T1000 (cell line): ENCODE results near the gene USP7.
"Not testable (repeated sequence)": the region's sequence is repeated elsewhere in the genome, so short reads cannot be mapped to it uniquely, and the experiment has no call there.

ENCODE experiments used
- DNase-seq: peaks from one replicate; lab custom pipeline; 2025; ENCODE audit warnings: mixed read lengths; lab: John Stamatoyannopoulos, UW

The USP7 gene

DNA sequence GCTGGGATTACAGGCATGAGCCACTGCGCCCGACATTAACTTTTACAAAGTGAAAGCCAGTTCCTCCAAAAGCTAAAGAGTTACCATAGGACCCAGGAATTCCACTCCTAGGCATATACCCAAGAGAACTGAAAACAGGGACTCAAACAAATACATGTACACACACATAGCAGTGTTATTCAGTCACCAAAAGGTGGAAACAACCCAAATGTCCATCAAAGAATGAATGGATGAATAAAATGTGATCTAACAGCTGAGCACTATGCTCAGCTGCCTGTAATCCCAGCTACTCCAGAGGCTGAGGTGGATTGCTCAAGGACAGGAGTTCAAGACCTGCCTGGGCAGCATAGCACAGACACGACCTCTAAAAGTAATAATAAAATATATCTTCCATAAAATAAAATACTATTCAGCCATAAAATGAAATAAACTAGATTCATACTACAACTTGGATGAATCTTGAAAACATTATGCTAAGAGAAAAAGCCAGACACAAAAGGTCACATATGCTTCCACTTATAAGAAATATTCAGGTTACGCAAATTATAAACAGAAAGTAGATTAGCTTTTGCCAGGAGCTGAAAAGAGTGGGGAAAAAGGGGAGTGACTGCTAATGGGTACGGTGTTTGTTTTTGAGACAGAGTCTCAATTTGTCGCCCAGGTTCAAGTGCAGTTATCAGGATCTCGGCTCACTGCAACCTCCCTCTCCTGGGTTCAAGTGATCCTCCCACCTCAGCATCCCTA, 9.3 kb upstream of the USP7 start:
- no peak for DNase-seq

DNA sequence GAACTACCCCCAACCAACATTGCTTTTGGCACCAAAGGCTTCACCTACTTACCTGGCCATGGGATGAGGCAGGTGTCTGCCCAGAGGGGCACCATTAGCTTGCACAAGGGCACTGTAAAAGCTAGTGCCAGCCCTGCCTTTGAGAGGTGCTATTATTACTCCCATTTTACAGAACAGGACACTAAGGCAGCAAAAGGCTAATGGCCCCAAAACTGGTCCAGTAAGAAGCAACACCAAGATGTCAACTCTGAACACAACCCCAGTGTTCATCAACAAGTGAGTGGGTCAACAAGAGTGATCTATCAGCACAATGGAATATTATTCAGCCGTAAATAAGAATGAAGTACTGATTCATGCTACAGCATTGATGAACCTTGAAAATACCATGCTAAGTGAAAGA, 7.7 kb upstream of the USP7 start:
- no peak for DNase-seq

DNA sequence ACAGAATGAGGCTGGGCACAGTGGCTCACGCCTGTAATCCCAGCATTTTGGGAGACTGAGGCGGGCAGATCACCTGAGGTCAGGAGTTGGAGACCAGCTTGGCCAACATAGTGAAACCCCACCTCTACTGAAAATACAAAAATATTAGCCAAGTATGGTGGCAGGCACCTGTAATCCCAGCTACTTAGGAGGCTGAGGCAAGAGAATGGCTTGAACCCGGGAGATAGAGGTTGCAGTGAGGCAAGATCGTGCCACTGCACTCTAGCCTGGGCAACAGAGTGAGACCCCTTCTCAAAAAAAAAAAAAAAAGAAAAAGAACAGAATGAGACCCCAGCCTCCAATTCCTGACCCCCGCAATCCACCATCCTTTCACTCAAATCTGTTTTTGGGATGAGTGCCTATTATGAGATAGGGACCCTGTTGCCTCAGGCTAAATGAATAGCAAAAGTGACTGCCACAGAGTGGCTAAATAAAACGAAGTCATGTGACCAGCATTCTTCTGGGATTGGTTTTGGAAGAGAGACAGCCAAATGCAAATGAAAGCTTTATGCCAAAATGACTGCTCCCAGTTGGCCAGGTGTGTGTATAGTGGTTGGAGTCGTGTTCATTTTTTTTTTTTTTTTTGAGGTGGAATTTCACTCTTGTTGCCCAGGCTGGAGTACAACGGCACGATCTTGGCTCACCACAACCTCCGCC, 5.6 kb upstream of the USP7 start:
- not testable (repeated sequence) for DNase-seq

DNA sequence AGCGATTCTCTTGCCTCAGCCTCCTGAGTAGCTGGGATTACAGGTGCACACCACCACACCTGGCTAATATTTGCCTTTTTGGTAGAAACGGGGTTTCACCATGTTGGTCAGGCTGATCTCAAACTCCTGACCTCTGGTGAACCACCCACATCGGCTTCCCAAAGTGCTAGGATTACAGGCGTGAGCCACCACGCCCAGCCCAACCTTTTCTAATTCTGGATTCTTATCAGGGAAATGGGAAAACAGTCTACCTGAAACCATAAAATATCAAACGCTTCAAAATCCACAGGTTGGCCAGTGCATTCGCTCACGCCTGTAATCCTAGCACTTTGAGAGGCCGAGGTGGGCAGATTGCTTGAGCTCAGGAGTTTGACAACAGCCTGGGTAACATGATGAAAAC, 4.3 kb upstream of the USP7 start:
- not testable (repeated sequence) for DNase-seq

DNA sequence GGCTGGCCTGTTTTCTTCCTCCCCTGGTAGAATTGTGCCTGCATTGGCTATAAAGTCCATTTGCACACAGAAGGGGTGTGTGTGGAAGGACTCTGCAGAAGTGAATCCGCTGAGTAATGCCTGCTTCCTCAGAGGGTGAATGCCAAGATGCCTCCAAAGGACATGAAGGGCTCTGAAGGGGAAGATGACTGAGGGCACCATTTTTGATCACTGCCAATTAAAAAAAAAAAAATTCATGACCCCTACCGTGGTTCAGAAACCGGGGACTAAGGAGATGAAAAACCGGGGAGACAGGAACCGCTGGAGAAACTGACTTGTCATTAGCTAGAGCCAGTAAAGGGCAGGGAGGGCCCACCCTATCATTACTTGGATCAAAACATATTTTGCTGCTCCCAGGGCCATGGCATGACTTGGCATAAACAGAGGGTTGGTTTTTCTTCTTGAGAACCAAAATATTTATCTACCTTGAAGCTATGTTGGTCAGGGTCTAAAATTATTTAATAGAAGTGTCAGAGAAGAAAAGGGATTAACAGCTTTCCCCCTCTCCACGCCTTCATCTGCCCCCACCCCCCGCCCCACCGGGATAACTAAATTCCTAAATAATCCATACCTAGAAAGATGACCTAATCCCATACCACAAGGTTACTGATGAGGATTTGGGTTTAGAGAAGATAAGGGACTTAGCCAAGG, 3.6 kb upstream of the USP7 start:
- DNase-seq = no peak

DNA sequence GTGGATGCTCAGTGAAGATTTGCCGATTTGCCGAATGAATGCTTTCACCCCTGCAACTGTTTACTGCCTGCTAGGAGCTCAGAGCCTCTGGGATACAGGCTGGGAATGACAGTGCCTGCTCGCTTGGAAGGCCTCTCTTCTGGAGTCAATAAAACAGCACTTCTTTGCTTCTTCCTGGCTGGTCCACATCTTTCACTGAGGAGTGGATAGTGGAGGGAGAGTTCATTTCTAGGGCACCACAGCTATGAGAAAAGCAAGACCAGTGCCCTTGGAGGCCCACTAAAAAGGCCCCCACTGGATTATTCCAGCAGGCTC, 3.1 kb upstream of the USP7 start:
- DNase-seq = no peak

DNA sequence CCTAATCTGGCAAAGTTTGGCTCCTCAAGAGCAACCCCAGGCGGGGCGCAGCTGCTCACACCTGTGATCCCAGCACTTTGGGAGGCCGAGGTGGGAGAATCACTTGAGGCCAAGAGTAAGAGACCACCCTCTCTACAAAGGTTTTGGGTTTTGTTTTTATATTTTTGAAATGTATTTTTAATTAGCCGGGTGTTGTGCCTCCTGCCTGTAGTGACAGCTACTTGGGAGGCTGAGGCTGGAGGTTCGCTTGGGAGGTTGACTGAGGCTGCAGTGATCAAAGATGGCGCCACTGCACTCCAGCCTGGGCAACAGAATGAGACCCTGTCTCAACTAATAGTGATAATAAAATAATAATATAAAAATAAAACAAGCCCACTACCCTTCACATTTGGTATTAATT, 756 bp upstream of the USP7 start:
- no peak for DNase-seq

DNA sequence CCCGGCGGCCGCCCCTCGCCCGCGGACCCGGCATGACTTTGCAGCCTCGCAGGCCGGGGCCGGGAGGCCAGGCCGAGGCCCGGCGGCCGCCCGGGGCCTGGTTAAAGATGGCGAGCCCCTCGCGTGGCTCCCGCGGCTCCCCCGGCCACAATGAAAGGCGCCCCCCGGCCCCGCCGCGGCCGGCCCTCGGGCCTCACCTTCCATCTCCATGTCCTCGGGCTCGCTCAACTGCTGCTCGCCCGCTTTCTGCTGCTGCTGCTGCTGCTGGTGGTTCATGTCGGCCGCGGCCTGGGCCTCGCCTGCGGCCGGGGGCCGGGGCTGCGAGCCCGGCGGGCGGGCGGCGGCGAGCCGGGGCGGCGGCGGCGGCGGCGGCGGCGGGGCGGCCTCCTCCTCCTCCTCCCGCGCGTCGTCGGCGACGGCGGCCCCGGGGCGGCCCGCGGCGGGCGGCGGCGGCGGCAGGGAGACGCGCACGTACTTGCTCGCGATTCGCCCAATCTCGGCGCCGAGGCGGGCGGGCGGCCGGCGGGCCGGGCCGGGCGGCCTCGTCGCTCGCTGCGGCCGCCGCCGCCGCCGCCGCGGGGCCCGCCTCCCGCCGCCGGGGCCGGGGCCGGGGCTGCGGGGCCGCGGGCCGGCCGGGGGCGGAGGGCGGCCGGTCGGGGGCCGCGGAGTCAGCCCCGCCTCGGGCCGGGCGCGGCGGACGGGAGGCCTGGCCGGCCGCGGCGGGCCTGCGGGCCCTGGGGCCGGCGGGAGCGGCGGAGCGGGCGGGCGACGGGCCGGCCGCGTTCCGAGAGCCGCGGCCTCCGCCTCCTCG, 491 bp downstream of the USP7 start:
- no peak for DNase-seq

DNA sequence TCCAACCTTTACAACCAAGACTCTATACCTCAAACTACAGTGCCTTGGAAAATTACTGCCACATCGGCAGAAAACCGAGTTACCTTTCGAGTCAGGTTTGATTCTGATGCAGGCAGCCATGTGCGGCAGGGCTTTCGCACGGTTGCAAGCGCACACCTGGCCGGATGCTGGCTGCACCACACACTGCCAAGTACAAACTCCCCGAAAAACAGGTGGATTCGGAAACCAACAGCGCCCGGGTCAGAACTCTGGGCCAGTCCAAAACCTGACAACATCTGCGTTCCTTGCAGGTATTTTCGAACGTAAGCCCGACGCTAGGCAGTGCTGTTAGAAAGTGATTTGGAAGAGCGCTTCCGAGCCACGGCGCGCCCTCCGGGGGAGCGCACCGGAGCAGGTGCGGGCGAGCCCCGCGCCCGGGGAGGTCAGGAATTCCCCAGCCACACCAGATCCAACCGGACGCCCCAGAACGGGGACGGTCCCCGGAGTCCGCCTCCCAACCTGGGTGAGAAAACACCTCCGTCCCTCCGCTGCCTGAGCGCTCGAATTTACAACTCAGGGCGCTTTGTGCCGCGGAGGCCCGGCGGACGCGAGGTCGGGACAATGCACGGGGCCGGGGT, 1.2 kb downstream of the USP7 start:
- DNase-seq = no peak

DNA sequence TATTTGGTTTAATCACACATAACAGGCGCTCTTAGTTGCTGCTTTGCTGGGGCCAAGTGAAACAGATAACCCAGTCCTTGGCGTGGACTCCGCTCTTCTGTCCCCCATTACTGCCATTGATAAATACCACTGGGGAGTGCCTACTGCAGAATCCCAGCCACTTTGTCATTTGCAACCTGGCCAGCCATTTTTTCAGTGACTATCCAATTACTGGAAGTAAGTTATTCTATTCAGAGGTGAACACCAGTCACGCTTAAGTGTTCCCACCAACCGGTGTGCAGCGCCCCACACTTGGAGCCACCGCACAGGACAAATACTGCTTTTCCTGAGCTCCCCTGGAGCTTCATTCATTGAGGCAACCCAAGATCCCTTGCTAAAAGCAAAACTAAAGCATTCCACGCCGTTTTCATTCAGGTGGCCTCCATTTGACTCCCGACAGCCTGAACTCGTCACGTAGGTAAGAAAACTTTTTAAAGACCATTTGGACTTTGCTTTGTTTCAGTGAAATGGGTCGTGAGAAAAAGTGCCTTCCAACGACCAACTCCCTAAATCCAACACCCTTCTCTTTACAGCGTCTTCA, 1.8 kb downstream of the USP7 start:
- no peak for DNase-seq

DNA sequence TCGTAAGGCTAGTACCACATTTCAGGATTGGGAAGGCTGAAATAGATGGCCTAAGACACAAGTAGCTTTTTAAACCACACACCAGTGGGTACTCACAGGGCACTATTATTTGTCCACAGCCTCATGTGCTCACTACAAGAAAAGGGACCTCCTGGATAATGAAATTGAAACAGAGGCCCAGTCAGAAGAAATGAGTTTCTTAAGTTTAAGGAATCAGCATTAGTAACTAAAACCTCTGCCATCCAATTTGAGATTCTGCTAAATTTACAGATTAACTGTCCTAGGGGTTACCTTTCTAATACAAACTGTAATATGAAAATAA, 3.0 kb downstream of the USP7 start:
- no peak for DNase-seq

DNA sequence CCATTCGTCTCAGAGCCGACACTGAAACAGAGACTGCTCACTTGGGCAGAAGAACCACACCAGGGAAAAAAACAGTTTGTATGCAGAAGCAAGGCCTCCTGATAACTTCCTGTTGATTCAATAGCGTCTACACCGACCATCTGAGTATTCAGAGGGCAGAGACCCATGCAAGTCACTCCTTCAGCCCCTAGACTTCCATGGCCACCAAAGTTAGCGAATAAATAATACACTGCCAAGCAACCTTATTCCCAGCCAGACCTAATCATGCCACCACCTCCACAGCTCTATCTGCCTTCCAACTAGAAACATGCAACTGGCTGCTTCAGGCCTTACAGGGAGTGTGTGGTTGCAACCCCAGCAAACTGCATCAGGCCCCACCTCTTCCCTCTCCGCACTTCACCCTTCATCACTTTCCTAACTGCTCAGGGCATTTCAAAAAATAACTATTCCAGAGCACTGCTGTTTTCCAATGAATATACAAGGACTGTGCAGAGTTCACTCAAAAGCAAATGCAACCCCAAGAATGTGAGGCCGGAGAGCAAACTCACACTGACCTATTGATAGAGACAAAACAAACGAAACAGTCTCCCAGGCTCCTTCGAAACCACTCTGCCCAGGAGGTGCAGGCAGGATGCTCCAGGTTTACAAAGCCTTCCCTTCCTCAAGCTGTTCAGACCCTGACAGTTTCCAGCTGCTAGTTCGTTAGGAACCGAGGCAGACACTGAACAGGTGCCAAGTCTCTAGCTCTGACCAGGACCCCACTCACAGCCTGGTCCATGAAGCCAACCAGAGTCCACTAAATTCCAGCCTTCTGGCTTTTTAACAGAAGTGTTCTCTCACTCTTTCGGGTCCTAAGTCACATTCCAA, 3.6 kb downstream of the USP7 start:
- DNase-seq = no peak

DNA sequence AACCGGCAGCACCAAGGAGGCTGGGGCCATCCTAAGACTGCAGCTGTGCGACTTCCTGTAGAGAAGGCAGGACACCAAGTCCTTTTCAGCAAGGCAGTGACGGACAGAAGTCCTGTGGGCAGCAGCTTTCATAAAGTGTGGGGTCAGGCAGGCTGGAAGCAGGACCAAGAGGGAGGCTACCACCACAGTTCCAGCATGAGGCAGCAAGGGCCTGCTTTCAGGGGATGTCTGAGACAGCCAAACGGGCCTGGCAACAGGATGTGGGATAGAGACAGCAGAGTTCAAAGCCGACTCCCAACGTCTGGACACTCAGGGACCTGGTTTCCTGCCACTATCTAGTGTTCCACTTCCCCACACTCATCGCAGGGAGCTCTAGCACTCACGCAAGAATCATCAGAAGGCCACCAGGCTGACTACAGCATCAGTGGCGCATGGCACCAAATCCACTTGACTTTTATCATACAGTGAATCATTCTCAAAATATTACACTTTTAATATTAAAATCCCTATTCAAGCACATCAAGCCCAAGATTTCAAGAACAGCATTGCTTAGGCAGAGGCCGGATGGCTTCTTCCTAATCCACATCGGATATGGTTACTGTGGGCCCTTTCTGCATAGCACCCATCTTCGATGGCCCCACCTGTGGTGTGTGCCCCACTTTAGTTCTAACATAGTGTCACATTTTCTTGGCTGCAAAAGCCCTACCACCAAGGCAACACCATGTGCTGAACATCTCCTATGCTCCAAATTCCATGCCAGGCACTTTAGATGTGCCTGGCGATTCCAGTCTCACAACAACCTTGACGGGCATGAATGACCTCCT, 5.2 kb downstream of the USP7 start:
- no peak for DNase-seq

DNA sequence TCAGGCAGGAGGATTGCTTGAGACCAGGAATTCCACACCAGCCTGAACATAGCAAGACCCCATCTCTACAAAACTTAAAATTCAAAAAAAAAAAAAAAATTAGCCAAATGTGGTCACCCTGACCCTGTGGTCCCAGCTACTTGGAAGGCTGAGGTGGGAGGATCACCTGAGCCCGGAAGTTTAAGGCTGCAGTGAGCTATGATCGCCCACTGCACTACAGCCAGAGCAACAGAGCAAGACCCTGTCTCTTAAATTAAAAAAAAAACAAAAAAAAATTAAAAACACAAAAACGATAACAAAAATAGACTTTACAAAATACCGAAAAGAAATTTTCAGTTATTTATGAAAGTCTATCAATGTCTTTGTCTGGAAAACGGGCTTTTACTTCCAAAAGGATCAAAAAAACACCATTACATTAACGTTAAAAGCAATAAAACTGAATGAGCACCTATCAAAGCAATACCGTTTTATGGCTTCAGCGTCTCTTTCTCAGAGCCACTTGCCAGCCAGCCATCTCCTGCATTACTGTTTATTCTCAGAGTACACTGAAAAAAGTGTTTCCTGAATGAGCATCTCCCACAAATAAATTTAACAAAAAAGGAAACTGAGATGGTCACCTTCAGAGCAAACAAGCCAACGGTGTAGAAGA, 6.1 kb downstream of the USP7 start:
- no peak for DNase-seq

DNA sequence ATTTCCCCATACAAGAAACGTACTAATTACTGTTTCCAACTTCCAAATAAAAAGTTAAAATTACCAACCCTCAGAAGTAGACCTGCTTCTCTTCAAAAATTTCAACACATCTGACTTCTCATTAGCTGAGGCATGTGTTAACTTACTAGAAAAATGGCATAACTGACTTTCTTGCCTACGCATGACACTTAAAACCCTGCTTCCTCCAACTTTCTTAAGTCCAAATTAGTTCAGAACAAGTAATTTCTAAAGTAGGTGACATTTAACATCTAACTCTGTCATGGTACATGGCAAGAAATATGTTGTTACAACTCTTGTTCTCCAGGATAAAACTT, 6.7 kb downstream of the USP7 start:
- DNase-seq = no peak

DNA sequence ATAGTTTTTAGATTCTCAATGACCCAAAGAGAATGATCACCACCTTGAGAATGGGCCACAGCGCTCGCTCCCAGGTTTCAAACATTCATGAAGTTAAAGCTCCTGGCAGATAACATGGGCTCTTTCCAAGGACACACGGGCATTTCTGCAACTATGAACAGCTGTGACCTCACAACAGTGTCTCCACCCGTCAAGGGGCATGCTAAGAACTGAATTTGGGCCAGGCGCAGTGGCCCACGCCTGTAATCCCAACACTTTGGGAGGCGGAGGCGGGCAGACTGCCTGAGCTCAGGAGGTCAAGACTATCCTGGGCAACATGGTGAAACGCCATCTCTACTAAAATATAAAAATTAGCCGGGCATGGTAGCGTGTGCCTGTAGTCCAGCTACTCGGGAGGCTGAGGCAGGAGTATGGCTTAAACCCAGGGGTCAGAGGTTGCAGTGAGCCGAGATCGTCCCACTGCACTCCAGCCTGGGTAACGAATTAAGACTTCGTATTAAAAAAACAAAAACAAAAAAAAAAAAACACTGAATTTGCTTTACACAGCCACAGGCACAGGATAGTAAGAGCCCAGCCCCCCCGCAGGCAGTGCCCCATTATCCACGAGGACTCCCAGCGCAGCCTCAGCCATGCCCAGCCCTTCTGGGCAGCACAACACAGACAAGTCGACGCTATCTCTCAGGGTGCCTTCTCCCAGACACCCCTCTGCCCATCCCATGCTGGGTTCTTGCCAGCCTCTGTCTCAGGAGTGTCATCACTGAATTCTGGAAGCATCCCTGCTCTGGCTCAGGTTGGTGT, 7.2 kb downstream of the USP7 start:
- DNase-seq = no peak

DNA sequence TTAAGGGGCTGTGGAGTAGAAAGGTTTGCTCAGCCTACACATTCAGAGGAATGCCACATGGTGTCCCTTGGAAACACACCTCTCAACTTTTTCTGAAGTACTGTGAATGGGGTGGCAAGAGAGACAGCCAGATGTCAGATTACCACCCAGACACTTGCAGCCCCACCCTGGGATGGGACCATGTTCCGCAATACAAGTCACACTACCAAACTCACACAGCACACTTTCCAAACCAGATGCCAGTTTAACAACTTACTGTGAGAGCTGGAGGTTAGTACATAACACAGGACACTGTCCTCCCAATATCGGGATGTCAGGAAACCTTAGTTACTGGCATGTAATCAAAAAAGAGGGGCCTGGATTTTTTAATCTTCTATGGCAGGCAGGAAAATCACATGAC, 7.9 kb downstream of the USP7 start:
- DNase-seq = no peak

DNA sequence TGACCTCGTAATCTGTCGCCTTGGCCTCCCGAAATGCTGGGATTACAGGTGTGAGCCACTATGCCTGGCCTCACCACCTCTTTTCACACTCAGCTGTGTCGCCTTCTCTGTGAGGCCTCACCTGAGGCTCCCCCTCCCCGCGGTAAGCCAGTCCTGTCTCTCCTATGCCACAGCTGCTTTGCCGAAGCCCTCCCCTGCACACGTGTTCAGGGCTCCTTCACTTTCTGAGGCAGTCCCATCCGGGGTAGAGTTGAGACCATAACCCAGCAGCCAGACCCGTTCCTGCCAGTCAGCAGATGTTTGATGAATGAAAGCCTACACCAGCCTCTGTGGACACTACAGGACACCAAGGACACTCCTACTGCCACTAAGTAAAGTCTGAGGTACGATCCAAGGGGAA, 10.6 kb downstream of the USP7 start:
- no peak for DNase-seq

DNA sequence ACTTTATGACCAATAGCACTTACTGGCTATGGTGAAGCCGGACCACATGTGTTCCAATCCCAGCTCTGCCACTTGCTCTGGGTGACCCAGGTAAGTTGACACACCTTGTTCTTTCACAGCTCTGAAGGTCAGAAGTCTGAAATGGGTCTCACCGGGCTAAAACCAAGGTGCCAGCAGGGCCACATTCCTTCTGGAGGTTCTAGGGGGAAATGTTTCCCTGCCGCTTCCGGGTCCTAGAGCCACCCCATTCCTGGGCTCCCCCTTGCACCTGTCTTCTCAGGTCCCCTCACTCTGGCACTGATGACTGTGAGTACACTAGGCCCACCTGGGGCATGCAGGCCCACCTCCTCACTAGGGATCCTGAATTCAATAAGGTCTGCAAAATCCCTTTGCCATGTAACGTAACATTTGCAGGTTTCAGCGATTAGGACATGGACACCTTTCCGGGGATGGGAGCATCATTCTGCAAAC, 11.4 kb downstream of the USP7 start:
- DNase-seq = no peak
